Transverse colon (tissue), 3 donors: Measurements from ENCODE around the gene GDI1.

ENCODE experiments used
- CTCF ChIP-seq, 5 experiments: fragments of 200-600 bp in 3 of 5; fragments of 450-650 bp in 2 of 5; sonication (generic) in 3 of 5; IDR thresholded peaks; 1 replicate in 2 of 5; 2 replicates in 3 of 5; pipeline ENCODE4 v1.5.1; 2016 to 2017; ENCODE audit warnings: antibody characterized with exemption in 5 of 5, inconsistent platforms in 3 of 5, mild to moderate bottlenecking in 2 of 5, moderate library complexity in 1 of 5
- POLR2A ChIP-seq: fragments of 450-650 bp; IDR thresholded peaks from one replicate; pipeline ENCODE4 v1.6.1; 2016; ENCODE audit warnings: antibody characterized with exemption, mild to moderate bottlenecking, moderate library complexity

GRCh38 chrX:154458954-154459778 is 22.2 kb downstream of the GDI1 start:
- TF ChIP-seq CTCF (IDR thresholded peaks at IDR 0.05) (no peak), POLR2A (peak; percentile 18)
